Neural progenitor cell (in vitro differentiated cells): ENCODE results near the gene PPP6C.

Source experiments
- EZH2 ChIP-seq: fragments of 200-600 bp; sonication (generic); IDR thresholded peaks from 2 replicates; pipeline ENCODE4 v1.6.1; 2017; ENCODE audit warnings: antibody characterized with exemption, mild to moderate bottlenecking, moderate library complexity
- TF ChIP-seq, protein P1 (sequence below): fragments of 200-600 bp; sonication (generic); IDR thresholded peaks from 2 replicates; pipeline ENCODE4 v1.5.1; 2017; ENCODE audit warnings: antibody characterized with exemption, mild to moderate bottlenecking

- no peak for TF ChIP-seq EZH2
- TF ChIP-seq, protein P1, sequence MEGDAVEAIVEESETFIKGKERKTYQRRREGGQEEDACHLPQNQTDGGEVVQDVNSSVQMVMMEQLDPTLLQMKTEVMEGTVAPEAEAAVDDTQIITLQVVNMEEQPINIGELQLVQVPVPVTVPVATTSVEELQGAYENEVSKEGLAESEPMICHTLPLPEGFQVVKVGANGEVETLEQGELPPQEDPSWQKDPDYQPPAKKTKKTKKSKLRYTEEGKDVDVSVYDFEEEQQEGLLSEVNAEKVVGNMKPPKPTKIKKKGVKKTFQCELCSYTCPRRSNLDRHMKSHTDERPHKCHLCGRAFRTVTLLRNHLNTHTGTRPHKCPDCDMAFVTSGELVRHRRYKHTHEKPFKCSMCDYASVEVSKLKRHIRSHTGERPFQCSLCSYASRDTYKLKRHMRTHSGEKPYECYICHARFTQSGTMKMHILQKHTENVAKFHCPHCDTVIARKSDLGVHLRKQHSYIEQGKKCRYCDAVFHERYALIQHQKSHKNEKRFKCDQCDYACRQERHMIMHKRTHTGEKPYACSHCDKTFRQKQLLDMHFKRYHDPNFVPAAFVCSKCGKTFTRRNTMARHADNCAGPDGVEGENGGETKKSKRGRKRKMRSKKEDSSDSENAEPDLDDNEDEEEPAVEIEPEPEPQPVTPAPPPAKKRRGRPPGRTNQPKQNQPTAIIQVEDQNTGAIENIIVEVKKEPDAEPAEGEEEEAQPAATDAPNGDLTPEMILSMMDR, result peak; percentile 37
Observed at GRCh38 chr9:125142560-125143376, 46.8 kb downstream of the PPP6C start.
